HG03378 (cell line): Measurements from ENCODE around the gene ALK.

Experiments used
- ATAC-seq: cut with Tn5 transposase; IDR thresholded peaks from one replicate; pipeline ENCODE4 v1.9.1; 2021; ENCODE audit warnings: mild to moderate bottlenecking, moderate library complexity; ENCODE audit not compliant: unreplicated experiment

Gene ALK

DNA sequence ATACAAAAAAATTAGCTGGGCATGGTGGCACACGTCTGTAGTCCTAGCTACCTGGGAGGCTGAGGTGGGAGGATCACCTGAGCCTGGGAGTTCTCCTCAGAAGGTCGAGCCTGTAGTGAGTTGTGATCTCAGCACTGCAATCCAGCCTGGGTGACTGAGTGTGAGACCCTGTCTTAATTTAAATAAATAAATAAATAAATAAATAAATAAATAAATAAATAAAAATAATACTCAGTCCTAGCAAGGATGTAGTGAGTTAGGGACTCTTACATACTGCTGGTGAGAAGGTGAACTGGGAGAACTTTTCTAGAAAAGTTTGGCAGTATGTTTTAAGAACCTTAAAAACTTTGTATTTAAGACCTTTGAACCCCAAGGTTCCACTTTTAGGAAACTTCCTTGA, 576.1 kb downstream of the ALK start:
- no peak for ATAC-seq

DNA sequence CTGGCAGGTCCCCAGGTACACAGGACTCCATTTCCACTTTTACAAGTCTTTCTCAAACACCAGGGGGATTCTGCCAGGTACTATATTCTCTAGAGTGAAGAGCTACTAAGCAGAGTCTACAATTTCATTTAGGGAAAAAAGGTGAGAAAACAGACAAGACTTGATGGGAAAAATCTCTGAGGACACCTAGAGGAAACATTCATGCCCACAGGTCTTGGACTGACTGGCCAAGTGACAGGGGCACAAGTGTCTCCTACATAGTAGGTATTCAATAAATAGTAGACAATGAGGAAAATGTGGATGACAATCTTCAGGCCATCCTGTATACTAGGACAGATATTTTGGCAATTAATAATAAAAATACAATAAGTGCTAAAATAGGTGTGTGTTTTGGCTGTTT, 577.6 kb downstream of the ALK start:
- no peak for ATAC-seq

DNA sequence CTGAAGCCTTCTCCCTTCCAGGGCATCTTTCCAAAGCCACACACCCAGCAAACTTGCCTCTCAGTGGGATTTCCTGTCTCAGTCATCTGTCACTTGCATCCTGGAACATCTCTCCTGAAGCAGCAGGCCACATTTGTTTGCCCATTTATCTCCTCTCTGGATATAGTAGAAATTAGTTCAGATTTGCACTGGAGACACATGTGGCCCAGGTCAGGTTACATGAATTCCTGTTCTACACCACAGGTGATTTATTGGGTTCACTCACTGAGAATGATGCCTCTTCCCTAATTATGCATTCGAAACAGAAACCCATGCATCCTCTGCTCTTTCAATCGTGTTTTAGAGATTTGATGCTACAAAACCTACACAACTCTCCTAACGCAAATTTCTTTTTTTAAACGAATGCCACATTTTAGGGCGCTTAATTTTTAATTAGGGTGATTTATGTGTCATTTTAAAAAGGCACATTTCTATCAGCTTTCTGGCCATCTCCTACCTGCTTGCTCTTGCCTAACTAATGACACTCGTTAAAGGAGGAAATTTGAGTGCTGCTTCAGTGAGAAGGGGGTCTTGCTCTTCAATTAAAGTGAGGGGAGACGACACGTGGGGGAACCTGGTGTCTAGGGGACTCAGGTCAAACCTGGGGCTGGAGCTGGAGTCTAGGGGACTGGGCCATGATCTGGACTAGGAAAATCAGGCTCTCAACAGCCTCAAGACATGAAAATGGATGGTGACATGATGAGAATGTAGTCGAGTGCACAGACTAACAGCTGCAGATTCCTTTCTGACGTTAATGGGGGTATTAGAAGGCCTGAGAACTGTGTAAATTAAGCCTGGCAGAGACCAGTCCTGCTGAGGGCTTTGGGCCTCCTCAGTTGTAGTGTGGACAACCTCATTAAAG, 584.8 kb downstream of the ALK start:
- ATAC-seq: no peak

- no peak for ATAC-seq
Observed at GRCh38 chr2:29335396-29335795, 586.0 kb downstream of the ALK start.

DNA sequence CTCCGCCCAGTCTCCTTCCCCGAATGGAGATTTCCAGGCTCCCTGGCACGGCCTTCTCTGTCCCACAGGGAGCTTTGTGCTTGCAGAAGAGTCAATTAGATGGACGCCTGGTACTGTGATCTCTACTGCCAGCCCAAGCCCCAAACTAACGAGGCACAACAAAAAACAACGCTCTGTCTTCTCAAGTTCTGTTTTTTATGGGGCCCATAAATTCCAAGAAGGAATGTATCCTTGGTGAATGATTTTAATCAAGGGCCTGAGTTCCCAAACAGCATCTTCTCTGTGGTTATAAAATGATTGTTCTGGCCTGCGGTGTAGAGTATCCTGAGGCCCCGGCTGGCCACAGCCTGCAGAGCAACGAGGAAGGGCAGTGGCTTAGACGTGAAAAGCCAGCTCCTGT, 586.7 kb downstream of the ALK start:
- ATAC-seq: no peak

DNA sequence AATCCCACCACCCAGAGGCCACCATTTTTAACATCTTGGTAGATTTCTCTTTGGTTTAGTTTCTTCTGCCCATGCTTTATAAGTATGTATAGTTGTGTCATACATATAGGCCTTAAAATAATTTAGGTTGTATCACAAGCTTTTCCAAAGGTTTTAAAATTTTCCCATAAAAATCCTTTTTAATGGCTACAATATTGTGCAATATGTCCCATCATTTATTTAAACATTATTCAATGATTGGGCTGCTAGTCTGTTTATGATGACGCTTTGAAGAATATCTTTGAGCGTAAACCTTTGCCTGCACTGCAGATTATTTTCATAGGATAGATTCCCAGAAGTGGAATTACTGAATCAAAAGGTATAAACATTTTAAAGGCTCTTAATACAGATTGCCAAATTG, 588.8 kb downstream of the ALK start:
- no peak for ATAC-seq

GRCh38 chr2:29329899-29330298, 591.5 kb downstream of the ALK start:
- ATAC-seq: no peak

- ATAC-seq: no peak
Observed at GRCh38 chr2:29326926-29327325, 594.5 kb downstream of the ALK start.

DNA sequence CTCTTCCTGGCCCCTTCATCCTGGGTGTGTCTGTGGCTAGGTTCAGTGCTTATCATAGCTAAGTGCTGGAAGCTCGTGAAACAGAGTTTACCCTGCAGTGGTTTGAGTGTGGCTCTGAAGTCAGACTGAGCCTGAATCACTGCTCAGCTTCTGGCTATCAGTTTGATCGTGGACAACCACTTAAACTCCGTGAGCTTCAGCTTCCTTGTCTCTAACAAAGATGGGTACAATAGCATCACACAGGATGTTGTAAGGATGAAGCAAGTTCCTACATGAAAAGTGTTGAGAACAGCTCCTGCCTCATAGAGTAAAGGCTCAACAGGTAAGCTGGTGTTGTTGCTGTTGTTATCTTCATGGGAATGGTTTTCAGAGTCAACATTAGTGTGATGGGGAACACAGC, 595.8 kb downstream of the ALK start:
- ATAC-seq: no peak

DNA sequence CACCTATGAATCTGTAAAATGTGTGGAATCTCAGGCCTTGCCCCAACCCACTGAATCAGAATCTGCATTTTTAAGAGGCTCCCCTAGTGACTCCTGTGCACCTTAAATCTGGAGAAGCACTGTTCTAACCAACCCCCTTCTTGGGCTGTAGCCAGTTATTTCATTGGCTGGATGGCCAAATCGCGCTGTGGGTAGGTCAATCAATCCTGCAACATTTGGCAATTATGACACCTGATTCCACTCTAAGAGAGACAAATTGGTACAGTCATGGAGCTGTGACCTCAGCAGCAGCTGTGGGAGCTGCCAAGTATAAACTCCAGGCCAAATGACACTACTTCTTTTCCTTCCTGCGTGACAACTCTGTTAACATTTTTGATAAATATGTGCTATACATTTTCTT, 597.4 kb downstream of the ALK start:
- ATAC-seq: no peak

DNA sequence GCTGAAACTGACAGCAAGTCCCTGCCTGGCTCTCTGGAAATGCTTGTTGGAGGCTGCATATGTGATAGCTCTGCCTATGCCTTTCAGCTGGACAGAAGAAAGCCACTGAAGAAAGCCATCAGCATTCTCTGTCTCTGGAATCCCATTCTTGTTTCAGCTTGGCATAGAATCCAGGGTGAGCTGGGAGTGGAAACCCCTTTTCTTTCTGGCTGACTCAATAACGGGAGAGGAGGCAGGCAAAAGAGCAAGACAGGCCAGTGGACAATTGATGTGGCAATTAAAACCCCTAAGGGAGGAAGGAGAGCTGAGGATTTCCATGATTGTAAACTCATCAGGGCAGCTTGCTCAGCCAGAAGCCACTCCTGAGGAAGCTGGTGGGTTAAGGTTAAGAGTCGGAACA, 598.1 kb downstream of the ALK start:
- no peak for ATAC-seq

DNA sequence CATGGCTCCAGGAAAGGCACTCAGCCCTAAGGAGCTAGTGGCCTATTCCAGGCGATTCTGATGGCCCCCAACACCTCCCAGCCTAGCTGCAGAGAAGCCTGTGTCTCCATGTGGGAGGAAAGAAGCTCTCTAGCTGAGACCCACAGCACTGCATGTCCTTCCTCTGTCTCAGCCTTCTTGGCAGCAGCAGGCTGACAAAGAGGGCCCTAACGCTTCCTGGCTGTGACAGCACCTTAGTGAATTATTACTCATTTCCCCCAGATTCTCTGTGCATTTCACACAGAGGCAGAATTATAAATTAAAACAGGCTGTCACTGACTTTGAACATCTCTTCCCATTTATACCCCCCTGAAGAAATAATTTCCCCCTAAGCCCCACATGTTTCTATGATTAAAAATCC, 599.4 kb downstream of the ALK start:
- no peak for ATAC-seq

GRCh38 chr2:29317801-29318485, 603.4 kb downstream of the ALK start:
- no peak for ATAC-seq

GRCh38 chr2:29317077-29317517, 604.3 kb downstream of the ALK start:
- ATAC-seq: peak; percentile 73

DNA sequence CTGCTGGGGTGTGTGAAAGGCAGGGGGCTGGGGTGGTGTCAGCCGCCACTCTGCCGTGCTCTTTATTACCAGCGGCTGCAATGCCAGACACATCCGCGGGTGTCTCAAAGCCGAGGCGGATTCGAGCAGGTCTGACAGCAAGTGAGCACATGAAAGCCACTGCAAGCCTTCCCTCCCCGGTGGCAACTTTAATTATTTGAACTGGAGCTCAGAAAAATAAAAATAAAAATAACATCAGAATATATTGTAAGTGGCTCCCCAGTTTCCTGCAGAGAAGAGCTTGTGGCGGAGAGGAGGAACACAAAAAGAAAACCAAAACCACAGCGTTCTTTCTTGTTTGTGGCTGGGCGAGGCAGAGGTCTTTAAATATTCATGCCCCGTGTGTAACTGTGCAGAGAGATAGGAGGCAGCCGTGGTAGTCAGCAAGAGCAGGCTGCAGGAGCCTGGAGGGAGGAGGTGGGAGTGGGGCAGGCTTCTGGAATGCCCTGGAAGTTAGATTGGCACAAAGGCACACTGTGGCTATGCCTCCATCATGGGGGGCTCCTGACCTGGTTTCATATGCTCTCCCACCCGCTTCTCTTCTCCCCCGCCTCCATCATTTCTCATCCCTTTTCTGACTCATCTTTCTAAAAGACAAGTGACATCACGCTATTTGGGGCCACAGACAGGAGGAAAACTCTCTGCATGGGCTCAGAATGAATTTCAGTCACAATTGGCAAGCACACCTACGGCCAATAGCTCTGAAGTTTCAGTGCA, 606.4 kb downstream of the ALK start:
- ATAC-seq: peak; percentile 67

GRCh38 chr2:29311458-29311857, 609.9 kb downstream of the ALK start:
- ATAC-seq: no peak

- no peak for ATAC-seq
Observed at GRCh38 chr2:29310650-29311348, 610.6 kb downstream of the ALK start.

GRCh38 chr2:29309090-29310029, 612.0 kb downstream of the ALK start:
- peak; percentile 65 for ATAC-seq

DNA sequence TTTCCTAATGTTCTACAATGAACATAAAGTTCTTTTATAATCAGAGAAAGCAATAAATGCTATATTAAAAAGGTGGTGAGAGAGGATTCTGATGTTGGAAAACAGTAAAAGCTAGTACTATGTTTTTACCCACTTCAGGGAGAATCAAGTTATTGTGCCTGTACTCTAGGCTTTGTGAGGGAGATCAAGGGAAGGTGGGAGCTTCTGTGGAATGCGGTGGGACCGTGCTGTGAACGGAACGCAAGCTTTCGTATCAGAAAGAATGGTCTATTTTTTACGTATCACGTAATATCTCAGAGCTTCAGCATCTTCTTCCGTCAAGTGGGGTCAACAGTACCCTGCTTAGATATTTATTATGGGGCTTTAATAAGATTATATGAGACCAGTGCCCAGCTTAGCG, 613.0 kb downstream of the ALK start:
- ATAC-seq: no peak

- ATAC-seq: no peak
Observed at GRCh38 chr2:29307519-29307918, 613.9 kb downstream of the ALK start.
